ENCODE results near the gene PLPPR4.
"Not testable (repeated sequence)": the region's sequence is repeated elsewhere in the genome, so short reads cannot be mapped to it uniquely, and the experiment has no call there.

PLPPR4 gene, protein sequence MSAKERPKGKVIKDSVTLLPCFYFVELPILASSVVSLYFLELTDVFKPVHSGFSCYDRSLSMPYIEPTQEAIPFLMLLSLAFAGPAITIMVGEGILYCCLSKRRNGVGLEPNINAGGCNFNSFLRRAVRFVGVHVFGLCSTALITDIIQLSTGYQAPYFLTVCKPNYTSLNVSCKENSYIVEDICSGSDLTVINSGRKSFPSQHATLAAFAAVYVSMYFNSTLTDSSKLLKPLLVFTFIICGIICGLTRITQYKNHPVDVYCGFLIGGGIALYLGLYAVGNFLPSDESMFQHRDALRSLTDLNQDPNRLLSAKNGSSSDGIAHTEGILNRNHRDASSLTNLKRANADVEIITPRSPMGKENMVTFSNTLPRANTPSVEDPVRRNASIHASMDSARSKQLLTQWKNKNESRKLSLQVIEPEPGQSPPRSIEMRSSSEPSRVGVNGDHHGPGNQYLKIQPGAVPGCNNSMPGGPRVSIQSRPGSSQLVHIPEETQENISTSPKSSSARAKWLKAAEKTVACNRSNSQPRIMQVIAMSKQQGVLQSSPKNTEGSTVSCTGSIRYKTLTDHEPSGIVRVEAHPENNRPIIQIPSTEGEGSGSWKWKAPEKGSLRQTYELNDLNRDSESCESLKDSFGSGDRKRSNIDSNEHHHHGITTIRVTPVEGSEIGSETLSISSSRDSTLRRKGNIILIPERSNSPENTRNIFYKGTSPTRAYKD

DNA sequence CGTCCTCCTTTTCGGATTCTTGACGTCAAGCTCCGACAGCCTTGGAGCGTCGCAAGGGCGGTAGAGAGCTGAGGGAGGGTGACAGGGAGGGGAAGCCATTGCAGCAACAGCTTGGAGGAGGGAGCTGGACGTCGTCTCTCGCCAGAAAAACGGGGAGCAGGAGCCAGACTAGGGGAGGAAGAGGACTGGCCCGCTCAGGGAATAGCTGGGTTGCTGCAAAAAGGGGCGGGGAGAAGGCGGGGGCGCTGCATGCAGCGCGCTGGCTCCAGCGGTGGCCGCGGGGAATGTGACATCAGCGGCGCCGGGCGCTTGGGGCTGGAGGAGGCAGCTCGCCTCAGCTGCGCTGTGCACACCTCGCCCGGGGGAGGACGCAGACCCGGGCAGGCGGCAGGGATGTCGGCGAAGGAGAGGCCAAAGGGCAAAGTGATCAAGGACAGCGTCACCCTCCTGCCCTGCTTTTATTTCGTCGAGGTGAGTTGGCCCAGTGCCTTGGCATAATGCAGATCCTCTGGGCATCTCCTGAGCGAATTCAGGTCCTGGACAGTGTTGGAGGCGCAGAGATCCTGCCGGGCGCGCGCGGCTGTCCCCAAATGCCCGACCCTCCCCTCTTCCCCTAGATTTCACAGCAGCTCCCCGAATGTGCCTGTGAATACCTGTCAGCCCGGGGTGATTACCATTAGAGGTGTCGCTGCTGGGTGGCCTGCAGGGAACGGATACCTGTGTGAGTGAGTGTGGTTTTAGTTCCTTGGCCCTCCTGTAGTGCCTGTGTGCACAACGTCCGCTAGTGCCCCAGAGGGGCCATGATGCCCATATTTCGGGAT is at the start of gene PLPPR4:
Gene PLPPR4 (plus strand): TSS at position 292 of the 821 bp plus-strand sequence. CDS start 102 bp downstream, at position 394.
- no peak for DNase-seq

DNA sequence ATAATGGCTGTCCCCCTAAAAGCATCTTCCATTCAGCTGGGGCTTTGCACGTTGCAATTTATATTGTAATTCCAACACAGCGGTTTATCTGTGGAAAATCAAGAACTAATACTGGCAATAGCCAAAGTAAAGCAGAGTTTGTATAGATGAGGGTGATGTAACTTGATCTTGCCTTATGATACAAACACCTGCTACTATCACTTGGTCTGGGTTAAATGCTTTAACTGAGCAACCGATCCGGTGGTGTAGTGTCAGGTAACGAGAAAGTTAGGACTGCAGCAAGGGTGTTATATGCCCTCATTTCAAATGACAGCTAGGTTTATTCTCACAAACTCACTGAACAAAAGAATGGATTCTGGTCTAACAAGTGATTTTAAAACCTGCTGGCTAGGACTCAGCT is 47.3 kb upstream of the PLPPR4 start:
- no peak for DNase-seq

DNA sequence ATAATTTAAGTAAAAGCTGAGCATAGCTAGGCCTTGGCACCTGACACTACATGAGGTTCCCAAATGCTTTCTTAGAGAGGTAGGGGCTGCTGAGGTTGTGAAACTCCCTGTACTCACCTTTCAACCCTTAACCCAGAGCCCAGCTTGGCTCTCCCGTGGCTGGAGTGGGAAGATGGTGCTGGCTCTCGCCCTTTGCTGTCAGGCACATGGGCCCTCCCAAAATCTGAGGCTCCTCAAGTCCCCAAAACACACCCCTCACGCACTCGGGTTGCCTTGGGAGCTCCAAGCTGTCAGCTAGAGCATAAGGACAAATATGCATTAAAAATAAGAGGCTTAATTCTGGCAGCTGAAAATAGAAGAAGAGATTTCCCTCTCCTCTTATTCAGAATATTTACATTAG is 46.7 kb upstream of the PLPPR4 start:
- no peak for DNase-seq

DNA sequence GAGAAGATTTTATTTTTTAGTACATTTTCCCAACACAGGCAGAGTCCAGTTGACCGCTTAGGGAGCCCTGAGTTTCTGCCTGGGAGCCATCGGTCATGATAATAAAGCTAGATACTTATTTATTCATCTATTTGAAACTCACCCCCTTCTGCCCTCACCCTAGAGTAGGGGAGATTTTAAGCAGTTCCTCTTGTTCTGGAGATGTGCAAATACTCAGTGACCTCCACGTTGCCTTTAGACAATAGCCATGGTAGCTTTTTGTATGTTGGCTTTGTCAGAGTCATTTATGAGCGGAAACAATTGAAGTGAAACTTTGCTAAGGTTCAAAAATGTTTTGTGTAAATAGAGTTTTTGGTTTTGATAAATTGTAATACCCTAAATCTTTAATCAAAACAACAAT is 45.7 kb upstream of the PLPPR4 start:
- DNase-seq = no peak

DNA sequence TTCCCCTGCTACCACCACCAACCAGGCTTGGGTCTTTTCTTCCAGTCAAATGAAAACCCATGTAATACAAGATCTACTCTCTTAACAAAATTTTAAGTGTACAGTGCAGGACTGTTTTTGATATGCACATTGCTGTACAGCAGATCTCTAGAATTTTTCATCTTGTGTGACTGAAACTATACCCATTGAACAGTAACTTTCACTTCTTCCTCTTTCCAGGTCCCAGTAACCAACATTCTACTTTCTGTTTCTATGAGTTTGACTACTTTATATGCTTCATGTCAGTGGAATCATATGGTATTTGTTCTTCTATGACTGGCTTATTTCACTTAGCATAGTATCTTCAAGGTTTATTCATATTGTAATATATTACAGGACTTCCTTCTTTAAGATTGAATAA is 45.3 kb upstream of the PLPPR4 start:
- no peak for DNase-seq

DNA sequence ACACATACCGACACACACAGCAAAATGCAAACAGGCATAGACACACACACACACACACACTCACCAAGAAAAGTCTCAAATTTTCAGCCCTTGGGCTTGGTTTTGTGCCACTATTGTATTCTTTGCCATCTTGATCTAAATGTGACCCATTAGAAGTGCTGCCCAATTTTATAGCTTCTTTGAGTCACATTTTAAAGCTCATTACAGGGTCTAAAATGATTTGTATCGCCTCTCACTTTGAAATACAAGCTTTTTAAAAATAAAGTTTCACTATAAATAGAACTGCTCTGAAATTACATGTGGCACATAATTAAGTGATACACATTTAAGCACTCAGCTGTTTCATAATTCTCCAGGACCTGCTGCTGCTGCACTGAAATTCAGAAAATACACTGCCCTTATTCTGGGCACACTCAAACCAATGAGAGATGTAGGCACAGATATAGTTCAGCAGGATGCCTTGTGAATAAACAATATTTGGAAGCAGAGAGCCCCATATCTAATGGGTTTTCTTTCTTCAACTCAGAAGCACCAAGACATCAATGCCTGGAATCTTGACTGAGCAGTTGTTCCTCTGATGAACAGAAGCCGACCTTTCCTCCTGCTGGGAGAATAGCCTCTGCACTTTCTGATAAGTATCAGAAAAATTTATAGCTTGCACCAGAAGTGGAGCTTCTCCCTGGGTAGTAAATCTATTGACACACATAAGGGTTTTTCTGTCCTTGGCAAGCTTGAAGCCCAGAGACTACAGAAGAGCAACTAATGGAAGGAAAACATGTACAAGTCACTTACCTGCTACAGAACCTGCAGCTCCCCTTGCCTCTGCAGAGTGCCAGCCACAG is 37.0 kb upstream of the PLPPR4 start:
- DNase-seq = no peak

DNA sequence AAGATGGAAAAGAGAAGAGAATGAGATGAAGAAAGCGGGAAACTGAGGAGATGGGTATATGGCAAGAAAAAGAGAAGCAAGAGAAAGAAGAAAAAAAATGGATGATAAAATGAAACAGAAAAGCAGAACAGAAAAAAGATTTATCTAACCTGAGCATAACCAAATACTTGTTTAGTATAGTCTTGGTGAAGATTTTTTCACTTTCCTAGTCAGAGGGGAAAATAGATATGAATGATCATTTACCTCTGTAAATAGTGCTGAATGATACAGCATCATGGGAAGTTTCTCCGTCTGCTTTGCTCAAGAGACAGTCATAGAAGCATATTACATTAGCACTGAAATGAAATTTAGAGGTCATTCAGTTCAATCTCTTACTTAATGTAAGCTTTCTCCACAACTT is 36.1 kb upstream of the PLPPR4 start:
- DNase-seq = no peak

DNA sequence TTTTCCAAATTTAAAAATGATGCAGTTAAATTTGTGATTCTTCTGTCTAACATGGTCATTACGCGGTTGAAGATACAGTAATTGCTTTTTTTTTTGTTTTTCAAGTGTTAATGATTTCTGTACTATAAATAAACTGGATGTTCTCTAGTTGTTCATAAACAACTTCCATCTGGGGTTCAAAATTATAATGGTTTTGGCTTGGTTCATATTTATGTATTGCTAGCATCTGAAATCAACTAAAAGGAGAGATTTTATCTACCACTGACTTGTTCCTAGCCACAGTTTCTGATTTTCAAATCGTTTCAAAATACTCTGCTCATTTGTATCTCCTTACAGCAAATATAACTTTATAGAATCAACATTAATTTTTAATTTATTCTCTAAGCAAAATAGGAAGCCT is 35.2 kb upstream of the PLPPR4 start:
- no peak for DNase-seq

DNA sequence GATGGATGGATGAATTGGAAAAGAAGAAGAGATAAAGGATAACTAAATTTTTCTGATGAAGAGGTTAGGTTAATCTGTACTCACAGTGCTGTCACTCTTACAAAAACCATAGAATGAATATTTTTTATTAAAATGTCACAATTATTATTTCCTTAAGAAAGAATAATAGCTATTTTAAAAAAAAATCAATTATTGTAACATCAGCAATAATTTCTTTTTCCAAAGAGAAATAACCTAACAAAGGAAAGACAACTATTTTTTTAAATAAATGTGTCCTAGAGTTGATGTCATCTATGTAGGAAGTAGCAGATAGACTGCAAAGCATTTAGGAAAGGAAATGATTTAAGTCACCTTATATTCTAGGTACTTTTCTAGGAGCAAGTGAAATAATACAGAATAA is 33.6 kb upstream of the PLPPR4 start:
- DNase-seq = no peak

DNA sequence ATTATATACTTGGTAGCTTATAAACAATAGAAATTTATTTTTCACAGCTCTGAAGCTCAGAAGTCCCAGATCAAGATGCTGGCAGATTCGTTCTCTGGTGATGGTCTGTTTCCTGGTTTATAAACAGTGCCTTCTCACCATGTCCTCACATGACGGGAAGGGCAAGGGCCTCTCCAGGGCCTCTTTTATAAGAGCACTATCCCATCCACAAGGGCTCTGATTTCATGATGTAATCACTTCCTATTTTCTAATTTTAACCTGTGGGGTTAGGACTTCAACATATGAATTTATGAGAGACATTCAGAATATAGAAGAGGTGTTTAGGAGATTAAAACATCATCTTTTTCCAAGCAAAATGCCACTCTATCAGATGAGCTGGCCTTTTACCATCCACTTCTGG is 32.1 kb upstream of the PLPPR4 start:
- no peak for DNase-seq

DNA sequence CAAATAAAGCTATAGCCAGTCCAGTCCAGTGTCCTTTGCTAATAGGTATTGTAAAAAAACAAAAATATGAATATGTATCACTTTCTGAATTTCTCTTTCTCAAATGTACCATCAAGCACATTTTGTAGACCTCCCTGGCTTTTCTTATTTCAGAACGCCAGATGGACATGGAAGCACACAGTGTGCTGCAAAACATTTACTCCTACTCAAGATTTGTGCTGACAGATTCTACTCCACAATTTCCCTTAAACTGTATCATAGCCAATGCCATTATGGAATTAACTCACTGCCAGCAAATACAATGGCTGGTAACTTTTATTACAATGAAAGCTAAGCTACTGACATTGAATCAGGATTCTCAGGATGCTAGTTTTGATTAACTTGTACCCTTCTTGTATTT is 30.8 kb upstream of the PLPPR4 start:
- DNase-seq = no peak

DNA sequence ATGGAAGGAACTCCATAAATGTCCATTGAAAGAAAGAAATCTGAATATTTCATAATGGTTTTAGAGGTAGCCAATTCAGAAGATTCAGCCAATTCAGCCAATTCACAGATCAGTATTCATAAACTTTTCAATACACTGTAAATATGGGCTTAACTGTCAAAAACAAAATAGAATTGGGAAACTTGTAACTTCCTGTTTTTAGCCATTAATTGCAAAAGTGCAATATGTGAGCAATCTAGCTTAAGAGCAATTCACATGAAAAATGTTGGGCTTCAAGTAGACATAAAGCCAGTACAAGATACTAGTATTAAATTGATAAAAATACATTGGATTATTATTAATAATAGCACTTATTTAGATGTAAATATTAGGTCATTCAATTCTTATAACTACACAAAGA is 27.5 kb upstream of the PLPPR4 start:
- DNase-seq = no peak

DNA sequence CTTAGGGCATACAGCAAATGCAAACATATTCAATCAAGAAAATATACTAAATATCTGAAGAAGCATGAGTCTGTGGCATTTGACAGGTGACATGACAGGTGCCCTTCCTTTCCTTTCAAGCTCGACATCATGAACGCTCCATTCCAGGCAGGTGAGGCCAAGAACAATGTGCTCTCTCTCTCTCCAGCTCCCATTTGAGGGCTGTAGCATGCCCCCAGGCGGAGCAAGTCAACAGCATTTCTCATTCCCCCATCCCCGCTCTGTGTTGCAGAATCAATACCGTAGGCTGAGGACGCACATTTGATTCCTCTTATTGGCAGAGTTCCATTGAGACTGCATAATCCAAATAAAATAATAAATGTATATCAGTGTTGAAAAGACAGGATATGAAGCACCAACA is 24.6 kb upstream of the PLPPR4 start:
- no peak for DNase-seq

DNA sequence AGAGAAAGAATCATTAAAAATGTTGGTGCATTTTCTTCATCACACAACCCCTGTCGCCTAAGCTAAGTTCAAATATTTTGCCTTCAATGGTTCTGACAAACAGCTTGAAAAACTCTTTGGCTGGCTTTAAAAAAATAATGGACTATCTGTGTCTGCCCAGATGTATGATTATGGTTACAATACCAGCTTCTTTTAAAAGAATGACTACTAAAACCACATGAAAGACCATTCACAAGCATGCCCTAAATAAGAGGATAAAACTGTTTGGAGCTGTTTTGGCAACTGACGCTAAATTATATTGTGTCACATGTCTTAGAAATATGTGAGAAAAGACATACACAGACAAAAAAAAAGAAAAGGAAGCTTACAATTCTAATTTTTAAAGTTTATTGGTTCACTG is 23.7 kb upstream of the PLPPR4 start:
- no peak for DNase-seq

DNA sequence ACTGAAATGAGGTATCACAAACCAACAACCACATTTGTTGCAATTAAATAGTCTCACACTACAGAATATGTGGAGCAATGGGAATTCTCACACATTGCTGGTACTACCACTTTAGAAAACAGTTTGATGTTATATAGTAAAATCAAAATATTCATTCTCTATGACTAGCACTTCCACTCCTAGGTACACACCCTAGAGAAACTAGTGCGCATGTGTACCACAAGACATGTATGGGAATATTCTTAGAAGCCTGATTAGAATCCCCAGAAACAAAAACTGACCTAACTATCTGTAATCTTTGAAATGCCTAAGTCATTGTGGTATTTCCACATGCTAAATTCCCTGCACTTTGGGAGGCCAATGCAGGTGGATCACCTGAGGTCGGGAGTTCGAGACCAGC is 18.1 kb upstream of the PLPPR4 start:
- no peak for DNase-seq

DNA sequence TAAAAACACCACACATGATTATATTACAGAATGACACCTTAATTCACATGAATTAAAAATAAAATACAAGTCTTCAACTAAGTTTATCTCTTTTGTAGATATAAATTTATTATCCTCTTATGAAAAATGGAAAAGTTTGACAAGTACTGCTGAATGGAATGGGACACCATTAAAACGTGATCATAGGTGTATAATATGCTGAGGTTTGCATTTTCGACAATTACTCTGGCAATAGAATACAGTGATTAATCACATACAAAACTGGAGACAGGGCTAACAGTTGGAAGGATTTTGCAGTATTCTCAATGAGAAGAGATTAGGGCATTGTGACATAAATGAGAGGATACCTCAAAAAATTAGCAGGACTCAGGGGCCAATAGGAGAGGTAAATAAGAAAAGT is 17.1 kb upstream of the PLPPR4 start:
- DNase-seq = no peak

DNA sequence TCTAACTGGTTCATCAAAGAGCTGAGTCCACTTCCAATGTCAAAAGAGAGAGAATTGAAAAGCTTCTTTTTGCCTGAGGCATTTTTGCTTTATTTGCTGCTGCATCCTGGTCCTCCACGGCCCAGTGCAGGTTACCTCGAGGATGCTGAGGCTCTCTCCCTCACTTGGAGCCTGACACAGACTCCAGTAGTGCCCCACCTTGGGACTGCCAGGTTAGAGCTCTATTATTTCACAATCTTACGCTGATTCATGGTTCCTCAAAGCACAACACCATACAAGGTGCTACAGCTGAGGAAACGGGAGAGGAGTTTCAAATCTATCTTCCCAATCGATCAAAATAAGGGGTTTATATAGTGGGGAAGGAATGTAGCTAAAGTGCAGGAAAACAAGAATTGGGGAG is 13.6 kb upstream of the PLPPR4 start:
- no peak for DNase-seq

DNA sequence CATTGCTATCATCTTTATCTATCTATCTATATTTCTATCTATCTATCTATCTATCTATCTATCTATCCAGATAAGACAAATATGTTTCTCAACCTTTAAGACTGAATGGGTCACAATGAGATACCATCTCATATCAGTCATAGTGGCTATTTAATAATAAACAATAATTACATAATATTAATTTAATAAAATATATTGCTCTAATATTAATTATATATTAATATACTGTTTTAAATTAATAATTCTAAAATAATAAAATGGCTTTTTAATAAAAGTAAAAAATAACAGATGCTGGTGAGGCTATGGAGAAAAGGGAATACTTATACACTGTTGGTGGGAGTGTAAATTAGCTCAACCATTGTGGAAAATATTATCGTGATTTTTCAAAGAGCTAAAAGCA is 13.0 kb upstream of the PLPPR4 start:
- no peak for DNase-seq

DNA sequence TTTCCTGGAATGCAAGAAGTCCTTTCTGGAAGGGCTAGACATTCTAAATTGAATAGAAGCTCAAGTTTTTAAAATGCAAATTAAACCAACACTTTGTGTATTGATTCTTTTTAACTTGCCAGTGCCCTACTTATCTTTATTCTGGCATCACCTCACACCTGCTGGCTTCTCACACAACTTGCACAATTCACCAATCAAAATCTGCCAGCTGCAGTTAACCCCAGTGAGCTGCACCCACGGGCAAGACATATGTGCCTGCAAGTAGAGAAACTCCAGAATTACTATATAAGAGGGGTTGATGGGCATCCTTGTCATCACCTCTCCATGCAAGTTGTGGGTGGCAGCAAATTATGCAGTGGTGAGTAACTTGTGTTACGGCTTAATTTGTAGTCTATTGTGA is 11.7 kb upstream of the PLPPR4 start:
- no peak for DNase-seq

DNA sequence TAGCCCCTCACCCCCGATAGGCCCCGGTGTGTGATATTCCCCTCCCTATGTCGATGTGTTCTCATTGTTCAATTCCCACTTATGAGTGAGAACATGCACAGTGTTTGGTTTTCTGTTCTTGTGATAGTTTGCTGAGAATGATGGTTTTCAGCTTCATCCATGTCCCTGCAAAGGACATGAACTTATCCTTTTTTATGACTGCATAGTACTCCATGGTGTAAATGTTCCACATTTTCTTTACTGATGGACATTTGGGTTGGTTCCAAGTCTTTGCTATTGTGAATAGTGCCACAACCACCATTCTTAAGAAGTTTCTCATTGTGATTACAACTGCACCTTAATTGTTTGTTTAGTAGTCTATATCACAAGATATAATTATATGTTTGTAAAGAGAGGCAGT is 3.9 kb upstream of the PLPPR4 start:
- not testable (repeated sequence) for DNase-seq

DNA sequence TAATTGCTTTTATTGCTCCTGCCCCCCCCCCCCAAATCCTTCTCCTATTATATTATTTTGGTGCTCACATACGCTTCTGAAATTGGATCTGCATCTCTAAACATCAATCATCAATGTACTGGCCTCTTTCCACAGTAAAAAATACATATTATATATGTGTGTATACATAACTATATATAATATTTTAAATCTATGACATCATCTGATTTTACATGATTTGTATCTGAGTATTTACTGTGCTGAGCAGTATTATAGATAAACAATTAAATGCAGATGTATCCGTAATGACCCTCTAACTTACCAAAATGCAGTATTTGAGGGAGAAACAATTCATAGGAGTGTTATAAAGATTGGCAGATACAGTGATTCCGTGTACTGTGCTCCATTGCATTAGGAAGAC is 832 bp downstream of the PLPPR4 start:
- no peak for DNase-seq

DNA sequence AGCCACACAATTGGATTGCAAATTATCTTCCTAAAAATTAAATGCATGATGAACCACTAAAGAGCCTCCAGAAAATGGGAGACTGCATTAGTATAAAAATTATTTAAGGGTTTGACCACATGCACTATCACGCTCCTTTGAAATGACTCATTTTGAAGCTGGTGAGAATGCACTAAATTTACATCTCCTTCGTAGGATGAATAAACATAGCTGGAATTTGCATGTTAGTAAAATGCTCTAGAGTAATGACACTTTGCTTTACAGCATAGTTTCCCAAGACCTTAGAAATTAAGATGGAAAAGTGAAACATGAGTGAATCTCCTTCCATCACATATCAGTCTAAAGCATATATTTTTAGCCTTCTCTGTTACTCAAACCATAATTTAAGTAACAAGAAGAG is 2.4 kb downstream of the PLPPR4 start:
- DNase-seq = no peak

DNA sequence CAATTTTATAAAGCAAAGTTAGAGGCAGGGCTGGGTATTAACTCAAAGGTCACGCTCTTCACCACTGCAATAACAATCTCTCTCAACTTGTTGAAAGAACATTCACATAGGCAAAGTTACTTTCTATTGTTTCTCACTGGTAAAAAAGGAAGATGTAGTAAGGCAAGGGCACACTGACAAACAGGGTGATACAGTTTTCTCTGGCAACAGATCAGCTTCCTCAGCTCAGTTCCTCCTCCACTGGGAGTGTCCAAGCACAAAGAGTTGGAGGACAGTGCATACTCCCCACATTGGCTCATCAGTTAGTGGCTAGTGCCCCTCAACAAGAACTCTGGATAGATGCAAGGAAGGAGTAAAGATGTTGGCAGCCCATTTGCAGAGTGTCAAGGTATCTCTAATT is 3.7 kb downstream of the PLPPR4 start:
- no peak for DNase-seq
